Right lobe of liver (tissue), 6 donors: ENCODE results near the gene EDC4. TPM values are rescaled to one million over a fixed set of nuclear protein-coding genes. Genes with fewer than 3 reads are reported as not detected.

ENCODE experiments used
- ATAC-seq, 4 donors: fragments of 200-7000 bp; cut with Tn5 transposase; one replicate each; pipeline ENCODE4 v1.9.1; 2020; ENCODE audit warnings: mild to moderate bottlenecking in 4 of 4, moderate library complexity in 4 of 4
- DNase-seq, 3 donors: peaks; one replicate each; pipeline ENCODE4 v3.0.0-alpha.2; 2020
- H3K27ac ChIP-seq, 3 donors: fragments of 200-600 bp; one replicate each; pipeline ENCODE4 v1.8.0; 2022
- H3K27me3 ChIP-seq, 2 donors: fragments of 200-600 bp; one replicate each; pipeline ENCODE4 v1.8.0; 2022
- H3K36me3 ChIP-seq, 4 donors: fragments of 200-600 bp; sonication (generic) in 1 of 4; one replicate each; pipeline versions ENCODE4 v1.5.1 to v1.8.0; 2017 to 2022; ENCODE audit warnings: control low read depth in 1 of 4
- H3K4me1 ChIP-seq, 4 donors: fragments of 200-600 bp; sonication (generic) in 1 of 4; one replicate each; pipeline versions ENCODE4 v1.5.1 to v1.8.0; 2017 to 2022; ENCODE audit warnings: control low read depth in 1 of 4
- H3K4me3 ChIP-seq, 3 donors: fragments of 200-600 bp; one replicate each; pipeline ENCODE4 v1.8.0; 2022
- H3K9me3 ChIP-seq, 4 donors: fragments of 200-600 bp; sonication (generic) in 1 of 4; one replicate each; pipeline versions ENCODE4 v1.5.1 to v1.8.0; 2017 to 2022; ENCODE audit warnings: control low read depth in 1 of 4
- CTCF ChIP-seq, 4 donors: fragments of 200-600 bp in 3 of 4; fragments of 450-650 bp in 1 of 4; IDR thresholded peaks; one replicate each; pipeline versions ENCODE4 v1.5.1 to v1.8.0; 2016 to 2022; ENCODE audit warnings: antibody characterized with exemption in 4 of 4, mild to moderate bottlenecking in 2 of 4
- POLR2A ChIP-seq: fragments of 450-650 bp; IDR thresholded peaks from one replicate; pipeline ENCODE4 v1.6.1; 2017; ENCODE audit warnings: antibody characterized with exemption, mild to moderate bottlenecking
- WGBS: methylation state at CpG from one replicate; pipeline ENCODE4 v1.1.6; 2018; ENCODE audit warnings: low coverage, low lambda C conversion rate; ENCODE audit not compliant: insufficient coverage; ENCODE audit errors: missing lambda C conversion rate; 5-methylcytosine and 5-hydroxymethylcytosine counted together
- intact Hi-C, 2 donors: fragments of 100-400 bp; cut with DNase I; formaldehyde crosslinking; loops; one replicate each; pipeline versions ENCODE4 v1.11.2 to v1.14.1; 2022
- total RNA-seq, 6 experiments: library from RNA; depleted of rRNA in 2 of 6; stranded (reverse); fragments of >200 nt in 2 of 6; fragmentation: NEBNext Ultra II Directional in 3 of 6; extraction: Animal tissue kit (Norgen Biotek cat#: 25700) in 3 of 6; gene quantifications; one replicate each; pipeline versions ENCODE4 v1.1.0 to v1.2.4, GENCODE V29; 2016 to 2023
- donor health status: DM: no; HTN: yes; CAD: no.
- donor health status: DM: no; HTN: no; CAD: no.
- donor health status: DM: no; HTN: no; CAD: no.
- donor health status: DM: no; HTN: yes; CAD: no.
- donor health status: DM: no; HTN: yes; CAD: no.

The EDC4 gene
- total RNA-seq, 6 experiments from 2014 or later, result 16.2 to 25.4 (median 19.5) TPM

- WGBS, result no CpG with 5 or more reads among the region's 6 CpGs
- no peak for DNase-seq
- no peak overlapping the region for H3K4me3 ChIP-seq
- no peaks in the 10 kb centered on the region for H3K9me3 ChIP-seq
- H3K27ac ChIP-seq, result no peak overlapping the region
- TF ChIP-seq CTCF (IDR thresholded peaks at IDR 0.05), result no peak
- no peak for ATAC-seq
- H3K27me3 ChIP-seq, result no peaks in the 10 kb centered on the region
- H3K4me1 ChIP-seq, result peaks cover 0 to 22% (median 5%) of the 10 kb centered on the region in 4 donors
- peaks cover 0 to 61% (median 32%) of the 10 kb centered on the region in 4 donors for H3K36me3 ChIP-seq
- intact Hi-C loops, result no loop called here
Measured at GRCh38 chr16:67878232-67878631, 5.4 kb downstream of the EDC4 start.

GRCh38 chr16:67878846-67879245, 6.0 kb downstream of the EDC4 start:
- DNase-seq (no peak), ATAC-seq (no peak)
- WGBS, result no CpG with 5 or more reads among the region's 9 CpGs
- Histone ChIP-seq H3K4me3 (no peak overlapping the region), H3K36me3 (peaks cover 0 to 63% (median 32%) of the 10 kb centered on the region in 4 donors), H3K27ac (no peak overlapping the region), H3K4me1 (peaks cover 0 to 18% (median 4%) of the 10 kb centered on the region in 4 donors), H3K9me3 (no peaks in the 10 kb centered on the region), H3K27me3 (no peaks in the 10 kb centered on the region)
- TF ChIP-seq CTCF (IDR thresholded peaks at IDR 0.05), result no peak
- no peak for TF ChIP-seq POLR2A
- intact Hi-C loops, result no loop called here

GRCh38 chr16:67879462-67879861, 6.6 kb downstream of the EDC4 start:
- Histone ChIP-seq H3K4me1 (peaks cover 0 to 18% (median 3%) of the 10 kb centered on the region in 4 donors), H3K4me3 (no peak overlapping the region), H3K36me3 (peaks cover 3 to 63% (median 32%) of the 10 kb centered on the region in 4 donors), H3K9me3 (no peaks in the 10 kb centered on the region), H3K27ac (no peak overlapping the region), H3K27me3 (no peaks in the 10 kb centered on the region)
- no peak for TF ChIP-seq CTCF (IDR thresholded peaks at IDR 0.05)
- no peak for TF ChIP-seq POLR2A
- WGBS, result 86% methylated on average over 2 of the region's 12 CpGs
- no peak for DNase-seq
- no peak for ATAC-seq
- intact Hi-C loops, result no loop called here

- peaks cover 0 to 18% (median 4%) of the 10 kb centered on the region in 4 donors for H3K4me1 ChIP-seq
- H3K27me3 ChIP-seq, result no peaks in the 10 kb centered on the region
- no peak overlapping the region for H3K27ac ChIP-seq
- H3K4me3 ChIP-seq, result no peak overlapping the region
- WGBS, result 80% methylated on average over 1 of the region's 5 CpGs
- intact Hi-C loops, result loop anchor here in 1 of 2 donors (5.0 kb wide), 1 partner anchor 47 kb away; no protein-coding TSS in a partner anchor
- no peak for DNase-seq
- no peaks in the 10 kb centered on the region for H3K9me3 ChIP-seq
- TF ChIP-seq POLR2A (no peak), CTCF (IDR thresholded peaks at IDR 0.05) (no peak)
- peaks cover 3 to 63% (median 32%) of the 10 kb centered on the region in 4 donors for H3K36me3 ChIP-seq
- no peak for ATAC-seq
Measured at GRCh38 chr16:67879936-67880335, 7.1 kb downstream of the EDC4 start.

- no peak for DNase-seq
- intact Hi-C loops, result loop anchor here in 1 of 2 donors (5.0 kb wide), 1 partner anchor 47 kb away; no protein-coding TSS in a partner anchor
- WGBS, result no CpG with 5 or more reads among the region's 13 CpGs
- ATAC-seq, result no peak
- Histone ChIP-seq H3K27ac (no peak overlapping the region), H3K9me3 (no peaks in the 10 kb centered on the region), H3K4me3 (no peak overlapping the region), H3K4me1 (peaks cover 0 to 20% (median 5%) of the 10 kb centered on the region in 4 donors), H3K27me3 (no peaks in the 10 kb centered on the region), H3K36me3 (peaks cover 3 to 63% (median 32%) of the 10 kb centered on the region in 4 donors)
- no peak for TF ChIP-seq POLR2A
- TF ChIP-seq CTCF (IDR thresholded peaks at IDR 0.05), result no peak
Measured at GRCh38 chr16:67880584-67880983, 7.7 kb downstream of the EDC4 start.
